DOHH2 (cell line): ENCODE data around the gene NXPH4.

ENCODE experiments used
- H3F3A ChIP-seq: fragments of 200-600 bp; sonication (generic), shearing (Covaris generic); 2 replicates; pipeline ENCODE4 v1.6.0; 2016; ENCODE audit warnings: antibody characterized with exemption, mild to moderate bottlenecking; ENCODE audit not compliant: control insufficient read depth, insufficient read depth
- H3K27ac ChIP-seq: fragments of 200-600 bp; sonication (generic); 2 replicates; pipeline ENCODE4 v1.5.1; 2014; ENCODE audit warnings: low read depth, mild to moderate bottlenecking, low read length, moderate library complexity
- H3K27me3 ChIP-seq: fragments of 200-600 bp; sonication (generic); 2 replicates; pipeline ENCODE4 v1.6.1; 2014; ENCODE audit warnings: mild to moderate bottlenecking, low read length, mixed read lengths; ENCODE audit not compliant: control insufficient read depth
- H3K36me3 ChIP-seq: fragments of 200-600 bp; sonication (generic); 2 replicates; pipeline ENCODE4 v1.6.1; 2014; ENCODE audit warnings: mild to moderate bottlenecking, low read length, moderate library complexity, mixed read lengths; ENCODE audit not compliant: control insufficient read depth
- H3K4me1 ChIP-seq: fragments of 200-600 bp; sonication (generic); 2 replicates; pipeline ENCODE4 v1.6.1; 2014; ENCODE audit warnings: mild to moderate bottlenecking, low read length, mixed read lengths; ENCODE audit not compliant: control insufficient read depth
- H3K4me2 ChIP-seq: fragments of 200-600 bp; sonication (generic); 2 replicates; pipeline ENCODE4 v1.6.0; 2014; ENCODE audit warnings: mild to moderate bottlenecking, low read length, moderate library complexity
- H3K4me3 ChIP-seq: fragments of 200-600 bp; sonication (generic); 2 replicates; pipeline ENCODE4 v1.5.1; 2014; ENCODE audit warnings: mild to moderate bottlenecking, low read length, mixed read lengths
- H3K79me2 ChIP-seq: fragments of 200-600 bp; sonication (generic); 2 replicates; pipeline ENCODE4 v1.6.1; 2014; ENCODE audit warnings: mild to moderate bottlenecking, low read length, mixed read lengths; ENCODE audit not compliant: control insufficient read depth
- H3K9me2 ChIP-seq: fragments of 200-600 bp; sonication (generic); replicated peaks from 2 replicates; pipeline ENCODE4 v1.6.1; 2014; ENCODE audit warnings: mild to moderate bottlenecking, low read length, mixed read lengths; ENCODE audit not compliant: control insufficient read depth
- H3K9me3 ChIP-seq: fragments of 200-600 bp; sonication (generic); 2 replicates; pipeline ENCODE4 v1.6.1; 2014; ENCODE audit warnings: antibody characterized with exemption, low read length, mixed read lengths; ENCODE audit not compliant: control insufficient read depth, insufficient read depth
- H4K20me1 ChIP-seq: fragments of 200-600 bp; sonication (generic); 2 replicates; pipeline ENCODE4 v1.6.0; 2014; ENCODE audit warnings: low read depth, mild to moderate bottlenecking, antibody characterized with exemption, low read length, moderate library complexity; ENCODE audit not compliant: control insufficient read depth, insufficient read depth
- CTCF ChIP-seq: fragments of 200-600 bp; sonication (generic); IDR thresholded peaks from one replicate; pipeline ENCODE4 v1.5.1; 2014; ENCODE audit warnings: antibody characterized with exemption, mild to moderate bottlenecking, low read depth, low read length; ENCODE audit not compliant: poor library complexity, severe bottlenecking
- EZH2phosphoT487 ChIP-seq: fragments of 200-600 bp; sonication (generic); IDR thresholded peaks from 2 replicates; pipeline ENCODE4 v1.6.1; 2017; ENCODE audit warnings: borderline replicate concordance, mild to moderate bottlenecking, antibody characterized with exemption, low read length, moderate library complexity, mixed read lengths

The NXPH4 gene

GRCh38 chr12:57192920-57193319, 23.7 kb upstream of the NXPH4 start:
- Histone ChIP-seq H3K9me3 (no peaks in the 10 kb centered on the region), H3K27ac (no peak overlapping the region), H3K36me3 (no peaks in the 10 kb centered on the region), H3K79me2 (no peaks in the 10 kb centered on the region), H3F3A (no peaks in the 10 kb centered on the region), H3K4me2 (no peak overlapping the region), H3K4me3 (no peak overlapping the region), H3K27me3 (no peaks in the 10 kb centered on the region), H3K4me1 (no peaks in the 10 kb centered on the region), H3K9me2 (no peaks in the 10 kb centered on the region), H4K20me1 (no peaks in the 10 kb centered on the region)
- TF ChIP-seq CTCF (no peak), EZH2phosphoT487 (no peak)

GRCh38 chr12:57193706-57194245, 22.8 kb upstream of the NXPH4 start:
- Histone ChIP-seq H3K4me3 (no peak overlapping the region), H3F3A (no peaks in the 10 kb centered on the region), H3K9me2 (no peaks in the 10 kb centered on the region), H3K36me3 (no peaks in the 10 kb centered on the region), H4K20me1 (no peaks in the 10 kb centered on the region), H3K79me2 (no peaks in the 10 kb centered on the region), H3K27me3 (no peaks in the 10 kb centered on the region), H3K9me3 (no peaks in the 10 kb centered on the region), H3K4me2 (no peak overlapping the region), H3K4me1 (no peaks in the 10 kb centered on the region), H3K27ac (no peak overlapping the region)
- TF ChIP-seq CTCF: no peak
- no peak for TF ChIP-seq EZH2phosphoT487

DNA sequence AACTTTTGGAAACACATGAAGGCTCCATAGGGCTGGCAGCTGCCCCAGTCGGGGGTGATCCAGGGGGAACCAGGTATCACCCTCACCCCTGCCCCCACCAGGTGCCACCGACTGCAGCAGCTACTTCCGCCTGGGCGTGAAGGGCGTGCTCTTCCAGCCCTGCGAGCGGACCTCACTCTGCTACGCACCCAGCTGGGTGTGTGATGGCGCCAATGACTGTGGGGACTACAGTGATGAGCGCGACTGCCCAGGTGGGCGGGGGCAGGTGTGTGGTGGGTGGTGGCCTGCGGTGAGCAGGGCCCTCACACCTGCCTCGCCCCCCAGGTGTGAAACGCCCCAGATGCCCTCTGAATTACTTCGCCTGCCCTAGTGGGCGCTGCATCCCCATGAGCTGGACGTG, 22.3 kb upstream of the NXPH4 start:
- H3K4me1 ChIP-seq: no peaks in the 10 kb centered on the region
- H3K4me3 ChIP-seq: no peak overlapping the region
- no peaks in the 10 kb centered on the region for H3K79me2 ChIP-seq
- no peak overlapping the region for H3K4me2 ChIP-seq
- no peaks in the 10 kb centered on the region for H3K36me3 ChIP-seq
- H3K9me2 ChIP-seq: no peaks in the 10 kb centered on the region
- H3K27ac ChIP-seq: no peak overlapping the region
- no peaks in the 10 kb centered on the region for H4K20me1 ChIP-seq
- no peak for TF ChIP-seq EZH2phosphoT487
- no peak for TF ChIP-seq CTCF
- no peaks in the 10 kb centered on the region for H3F3A ChIP-seq
- H3K9me3 ChIP-seq: no peaks in the 10 kb centered on the region
- no peaks in the 10 kb centered on the region for H3K27me3 ChIP-seq

DNA sequence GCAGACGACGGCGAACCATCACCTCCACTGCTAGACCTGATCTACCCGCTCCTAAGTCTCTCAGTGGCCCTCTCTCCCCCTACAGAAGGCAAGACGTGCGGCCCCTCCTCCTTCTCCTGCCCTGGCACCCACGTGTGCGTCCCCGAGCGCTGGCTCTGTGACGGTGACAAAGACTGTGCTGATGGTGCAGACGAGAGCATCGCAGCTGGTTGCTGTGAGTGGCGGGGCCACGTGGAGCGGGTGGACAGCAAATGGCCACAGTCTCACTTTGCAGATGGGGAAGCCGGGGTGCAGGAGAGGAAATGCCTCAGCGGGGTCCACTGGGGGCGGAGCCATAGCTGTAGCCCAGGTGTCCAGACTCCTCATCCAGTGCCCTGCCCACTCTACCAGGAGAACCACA, 21.4 kb upstream of the NXPH4 start:
- Histone ChIP-seq H3K36me3 (no peaks in the 10 kb centered on the region), H3K9me2 (no peaks in the 10 kb centered on the region), H3F3A (no peaks in the 10 kb centered on the region), H3K79me2 (no peaks in the 10 kb centered on the region), H4K20me1 (no peaks in the 10 kb centered on the region), H3K4me3 (no peak overlapping the region), H3K4me1 (no peaks in the 10 kb centered on the region), H3K9me3 (no peaks in the 10 kb centered on the region), H3K4me2 (no peak overlapping the region), H3K27me3 (no peaks in the 10 kb centered on the region), H3K27ac (no peak overlapping the region)
- TF ChIP-seq CTCF: no peak
- TF ChIP-seq EZH2phosphoT487: no peak
